K562 (cell line): ENCODE results near the gene RASGEF1C. TPM values are rescaled to one million over a fixed set of nuclear protein-coding genes. Genes with fewer than 3 reads are reported as not detected.

Experiments
- CXXC5 ChIP-seq: fragments of 250-450 bp; sonication (Bioruptor Pico); IDR thresholded peaks from 2 replicates; pipeline ENCODE4 v1.8.0; 2022; ENCODE audit warnings: inconsistent platforms, mild to moderate bottlenecking, moderate library complexity
- E2F8 ChIP-seq: fragments of 450-650 bp; IDR thresholded peaks from 2 replicates; pipeline ENCODE4 v1.7.1; 2018; ENCODE audit warnings: mild to moderate bottlenecking, low read depth; ENCODE audit not compliant: partially characterized antibody
- ESRRA ChIP-seq: fragments of 450-650 bp; IDR thresholded peaks from 2 replicates; pipeline ENCODE4 v1.6.1; 2014; ENCODE audit warnings: low read depth, mild to moderate bottlenecking, moderate library complexity, borderline replicate concordance
- ETV6 ChIP-seq, 3 experiments: fragments of 150-350 bp in 1 of 3; sonication (generic) in 1 of 3; formaldehyde crosslinking in 1 of 3; IDR thresholded peaks; 2 replicates each; pipeline versions ENCODE4 v1.6.1 to v1.8.0; 2014 to 2022; ENCODE audit warnings: borderline replicate concordance in 2 of 3, low read depth in 2 of 3, antibody characterized with exemption in 1 of 3, low read length in 1 of 3, mild to moderate bottlenecking in 1 of 3, missing genetic modification reagents in 1 of 3
- FOXK1 ChIP-seq: sonication (generic); formaldehyde crosslinking; IDR thresholded peaks from 2 replicates; pipeline ENCODE4 v1.8.0; 2022; ENCODE audit warnings: missing genetic modification reagents, mild to moderate bottlenecking, borderline replicate concordance
- GABPB1 ChIP-seq: sonication (generic); formaldehyde crosslinking; IDR thresholded peaks from 2 replicates; pipeline ENCODE4 v1.8.0; 2022; ENCODE audit warnings: mild to moderate bottlenecking, missing genetic modification reagents
- HDAC3 ChIP-seq: fragments of 450-650 bp; IDR thresholded peaks from 2 replicates; pipeline ENCODE4 v1.6.1; 2018; ENCODE audit warnings: borderline replicate concordance, mild to moderate bottlenecking, moderate library complexity; ENCODE audit not compliant: partially characterized antibody
- HDGF ChIP-seq: fragments of 450-650 bp; IDR thresholded peaks from 2 replicates; pipeline ENCODE4 v1.6.1; 2016
- HIVEP1 ChIP-seq: fragments of 250-450 bp; sonication (Bioruptor Pico); IDR thresholded peaks from 2 replicates; pipeline ENCODE4 v1.4.0; 2020; ENCODE audit warnings: mild to moderate bottlenecking
- ILF3 ChIP-seq: fragments of 450-650 bp; IDR thresholded peaks from 2 replicates; pipeline ENCODE4 v1.6.1; 2018; ENCODE audit warnings: antibody characterized with exemption, mild to moderate bottlenecking, moderate library complexity, borderline replicate concordance
- MLLT1 ChIP-seq, 2 experiments: fragments of 450-650 bp; IDR thresholded peaks; 2 replicates each; pipeline ENCODE4 v1.6.1; 2016
- NRF1 ChIP-seq, 2 experiments: fragments of 450-650 bp; IDR thresholded peaks in 1 of 2; conservative IDR thresholded peaks in 1 of 2; 2 replicates each; pipeline ENCODE4 v1.6.1; 2014; ENCODE audit warnings: mild to moderate bottlenecking in 2 of 2
- PTRF ChIP-seq: fragments of 450-650 bp; IDR thresholded peaks from 2 replicates; pipeline ENCODE4 v1.6.1; 2016; ENCODE audit warnings: mild to moderate bottlenecking, missing genetic modification characterization, missing compliant biosample characterization
- SAFB ChIP-seq: fragments of 200-400 bp; formaldehyde crosslinking; IDR thresholded peaks from 2 replicates; pipeline ENCODE4 v1.6.1; 2017; ENCODE audit warnings: low read depth, low read length, borderline replicate concordance
- SRSF3 ChIP-seq: fragments of 200-400 bp; formaldehyde crosslinking; IDR thresholded peaks from 2 replicates; pipeline ENCODE4 v1.6.1; 2016; ENCODE audit warnings: mild to moderate bottlenecking, low read length, moderate library complexity; ENCODE audit not compliant: insufficient read depth
- ZBTB8A ChIP-seq: fragments of 450-650 bp; IDR thresholded peaks from 2 replicates; pipeline ENCODE4 v1.6.1; 2018; ENCODE audit warnings: mild to moderate bottlenecking, moderate library complexity; ENCODE audit not compliant: partially characterized antibody
- ZKSCAN3 ChIP-seq: fragments of 250-450 bp; sonication (Bioruptor Pico); IDR thresholded peaks from 2 replicates; pipeline ENCODE4 v1.4.0; 2020
- ZNF12 ChIP-seq: sonication (generic); formaldehyde crosslinking; IDR thresholded peaks from 2 replicates; pipeline ENCODE4 v1.4.0; 2020; ENCODE audit warnings: mild to moderate bottlenecking, missing genetic modification reagents
- ZNF384 ChIP-seq: IDR thresholded peaks from 2 replicates; pipeline ENCODE4 v1.6.1; 2012; ENCODE audit warnings: low read depth, low read length, improper control_type of control experiment
- ZNF408 ChIP-seq: fragments of 250-450 bp; sonication (Bioruptor Pico); IDR thresholded peaks from 2 replicates; pipeline ENCODE4 v1.4.0; 2020; ENCODE audit warnings: low read depth, mild to moderate bottlenecking, moderate library complexity
- ZNF444 ChIP-seq: fragments of 250-450 bp; sonication (Bioruptor Pico); IDR thresholded peaks from 2 replicates; pipeline ENCODE4 v1.4.0; 2020; ENCODE audit warnings: mild to moderate bottlenecking, moderate library complexity
- ZNF584 ChIP-seq: fragments of 200-800 bp; sonication (Bioruptor generic); IDR thresholded peaks from 2 replicates; pipeline ENCODE4 v1.6.1; 2016; ENCODE audit warnings: low read depth, mild to moderate bottlenecking, missing genetic modification characterization, missing compliant biosample characterization
- ZNF778 ChIP-seq: fragments of 450-650 bp; formaldehyde crosslinking; IDR thresholded peaks from 2 replicates; pipeline ENCODE4 v1.4.0; 2020; ENCODE audit warnings: mild to moderate bottlenecking, moderate library complexity
- polyA plus RNA-seq, 8 experiments: library from polyadenylated mRNA; depleted of rRNA in 4 of 8; stranded (reverse) in 5 of 8; unstranded in 3 of 8; fragments of >200 nt; fragmentation: Nextera tagmentation in 2 of 8; fragmentation: Illumina TruSeq in 1 of 8; extraction: Ambion mirVana in 2 of 8; extraction: Trizol in 1 of 8; gene quantifications; 2 replicates each; pipeline versions ENCODE4 v1.2.1 to v1.2.3, GENCODE V29; 2011 to 2014; ENCODE audit warnings: inconsistent platforms in 1 of 8, missing spikeins in 1 of 8
- total RNA-seq, 7 experiments: library from RNA; depleted of rRNA in 6 of 7; stranded (reverse); fragments of >200 nt in 6 of 7; fragmentation: Illumina TruSeq in 2 of 7; extraction: Trizol in 2 of 7; gene quantifications; 2 replicates each; pipeline versions ENCODE4 v1.2.1 to v1.2.3, GENCODE V29; 2011 to 2021; ENCODE audit warnings: low replicate concordance in 1 of 7
- TF ChIP-seq, protein P1 (sequence below): sonication (generic); formaldehyde crosslinking; IDR thresholded peaks from 2 replicates; pipeline ENCODE4 v1.8.0; 2022; ENCODE audit warnings: mild to moderate bottlenecking, missing genetic modification reagents

The RASGEF1C gene
- total and polyA plus RNA-seq, 9 of the 15 experiments (the other 6 are each of a cell fraction or from before 2014, with no cell fraction given), result 0.04 to 1.1 (median 0.21) TPM; not detected in 4

DNA sequence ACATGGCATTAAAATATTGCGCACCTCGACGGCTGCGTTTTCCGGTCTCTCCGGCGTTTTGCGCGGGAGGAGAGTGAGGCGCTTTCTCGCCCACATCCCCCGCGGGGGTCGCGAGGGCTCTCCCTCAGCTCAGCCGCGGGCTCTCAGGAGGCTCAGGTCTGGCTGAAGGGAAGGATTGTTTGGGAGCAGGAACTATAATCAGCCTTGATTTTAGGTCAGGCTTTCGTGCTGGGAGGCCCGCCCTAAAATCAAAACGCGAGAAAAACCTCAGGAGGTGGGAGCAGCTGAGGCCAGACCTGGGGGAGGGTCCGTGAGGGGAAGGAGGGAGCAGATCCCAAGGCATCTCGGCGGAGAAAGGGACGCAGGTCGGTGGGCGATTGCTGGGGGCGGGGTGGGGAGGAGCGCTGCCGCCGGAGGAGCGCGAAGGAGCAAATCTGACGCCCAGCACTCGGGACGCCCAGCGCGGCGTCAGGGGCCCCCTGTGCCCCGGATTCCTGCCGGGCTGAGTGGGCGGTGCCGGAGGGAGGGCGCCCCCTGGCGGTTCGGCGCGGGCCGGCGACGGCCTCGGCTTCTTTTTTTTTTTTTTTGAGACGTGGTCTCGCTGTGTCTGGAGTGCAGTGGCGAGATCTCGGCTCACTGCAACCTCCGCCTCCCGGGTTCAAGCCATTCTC, 118.8 kb downstream of the RASGEF1C start (continued):
- no peak for TF ChIP-seq HIVEP1 (CRISPR knock-in tag)
- TF ChIP-seq ETV6 (IDR thresholded peaks at IDR 0.05; ENCODE audit: borderline replicate concordance in 1 of 2, low read depth in 2 of 2, low read length in 1 of 2), result no peak
- no peak for TF ChIP-seq ETV6 (CRISPR knock-in tag; IDR thresholded peaks at IDR 0.05; ENCODE audit: borderline replicate concordance)
- no peak for TF ChIP-seq FOXK1 (CRISPR knock-in tag)
- TF ChIP-seq ZNF444 (CRISPR knock-in tag), result no peak
- TF ChIP-seq SRSF3, result no peak
- TF ChIP-seq ZNF584 (CRISPR knock-in tag), result no peak
- no peak for TF ChIP-seq SAFB
- TF ChIP-seq GABPB1 (CRISPR knock-in tag), result no peak
- no peak for TF ChIP-seq ESRRA
- TF ChIP-seq, protein P1, sequence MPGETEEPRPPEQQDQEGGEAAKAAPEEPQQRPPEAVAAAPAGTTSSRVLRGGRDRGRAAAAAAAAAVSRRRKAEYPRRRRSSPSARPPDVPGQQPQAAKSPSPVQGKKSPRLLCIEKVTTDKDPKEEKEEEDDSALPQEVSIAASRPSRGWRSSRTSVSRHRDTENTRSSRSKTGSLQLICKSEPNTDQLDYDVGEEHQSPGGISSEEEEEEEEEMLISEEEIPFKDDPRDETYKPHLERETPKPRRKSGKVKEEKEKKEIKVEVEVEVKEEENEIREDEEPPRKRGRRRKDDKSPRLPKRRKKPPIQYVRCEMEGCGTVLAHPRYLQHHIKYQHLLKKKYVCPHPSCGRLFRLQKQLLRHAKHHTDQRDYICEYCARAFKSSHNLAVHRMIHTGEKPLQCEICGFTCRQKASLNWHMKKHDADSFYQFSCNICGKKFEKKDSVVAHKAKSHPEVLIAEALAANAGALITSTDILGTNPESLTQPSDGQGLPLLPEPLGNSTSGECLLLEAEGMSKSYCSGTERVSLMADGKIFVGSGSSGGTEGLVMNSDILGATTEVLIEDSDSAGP (CRISPR knock-in tag), result no peak
- no peak for TF ChIP-seq ZNF12 (CRISPR knock-in tag)
- peak; percentile 99 for TF ChIP-seq ZNF384
- no peak for TF ChIP-seq ZNF778
- no peak for TF ChIP-seq MLLT1 (IDR thresholded peaks at IDR 0.05)
- TF ChIP-seq PTRF (tag), result no peak
- TF ChIP-seq ZNF408 (CRISPR knock-in tag), result no peak
- no peak for TF ChIP-seq NRF1 (conservative IDR thresholded peaks at IDR 0.05 in 1 of 2, IDR thresholded peaks at IDR 0.05 in 1 of 2)
- no peak for TF ChIP-seq HDGF
- TF ChIP-seq ILF3, result no peak
- TF ChIP-seq E2F8, result no peak
- no peak for TF ChIP-seq ZKSCAN3 (CRISPR knock-in tag)
- peak; percentile 86 for TF ChIP-seq CXXC5 (CRISPR knock-in tag)
- no peak for TF ChIP-seq HDAC3
- no peak for TF ChIP-seq ZBTB8A
